Activated T-helper 9 cell treated with anti-CD3 and anti-CD28 coated beads, Interleukin-2, amount 50 U/mL, for 16 hours (primary cell): ENCODE measurements around the gene WDR20.
A peak's percentile ranks its signal among the peaks of the same experiment; 100 is the strongest.
"Not testable (repeated sequence)": the region's sequence is repeated elsewhere in the genome, so short reads cannot be mapped to it uniquely, and the experiment has no call there.

Experiments used
- DNase-seq: peaks from one replicate; pipeline ENCODE4 v3.0.0-alpha.2; 2020; ENCODE audit warnings: low read depth

The WDR20 gene

DNA sequence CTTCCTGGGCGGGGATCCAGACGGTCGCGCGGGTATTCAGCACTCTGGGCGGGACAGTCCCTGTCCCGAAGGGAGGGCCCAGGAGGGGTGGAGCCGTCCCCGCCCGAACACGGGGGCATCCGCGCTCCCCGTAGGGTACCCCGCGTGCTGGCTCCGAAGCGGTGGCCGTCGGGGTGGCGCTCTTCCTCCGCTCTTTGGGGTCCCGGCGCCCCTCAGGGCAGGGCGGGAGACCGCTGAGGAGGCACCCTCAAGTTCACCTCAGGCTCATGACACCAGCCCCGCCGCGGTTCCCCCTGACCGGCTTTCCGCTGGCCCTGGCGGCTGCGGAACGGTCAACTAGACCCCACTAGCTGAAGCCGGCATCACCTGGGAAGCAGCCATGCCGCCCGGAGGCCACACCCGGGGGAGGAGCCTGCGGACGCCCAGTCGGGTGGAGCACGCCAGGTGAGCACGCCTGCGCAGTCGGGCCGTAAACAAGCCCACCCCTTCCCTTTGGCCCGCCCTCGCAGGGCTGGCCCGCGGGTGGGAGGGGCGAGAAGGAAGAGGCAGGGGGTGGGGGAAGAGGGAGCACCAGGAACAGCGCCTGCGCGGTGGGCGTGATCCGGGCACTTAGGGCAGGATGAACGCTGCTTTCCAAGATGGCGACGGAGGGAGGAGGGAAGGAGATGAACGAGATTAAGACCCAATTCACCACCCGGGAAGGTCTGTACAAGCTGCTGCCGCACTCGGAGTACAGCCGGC lies at the start of gene WDR20:
Gene WDR20, plus strand, starts transcription at position 612 of the 741 bp plus-strand sequence. Its CDS starts 27 bp downstream, at position 639.
- peak; percentile 99 for DNase-seq

GRCh38 chr14:102090713-102091112 lies 49.0 kb upstream of the WDR20 start:
- no peak for DNase-seq

- no peak for DNase-seq
Observed at GRCh38 chr14:102092806-102093205, 46.9 kb upstream of the WDR20 start.

DNA sequence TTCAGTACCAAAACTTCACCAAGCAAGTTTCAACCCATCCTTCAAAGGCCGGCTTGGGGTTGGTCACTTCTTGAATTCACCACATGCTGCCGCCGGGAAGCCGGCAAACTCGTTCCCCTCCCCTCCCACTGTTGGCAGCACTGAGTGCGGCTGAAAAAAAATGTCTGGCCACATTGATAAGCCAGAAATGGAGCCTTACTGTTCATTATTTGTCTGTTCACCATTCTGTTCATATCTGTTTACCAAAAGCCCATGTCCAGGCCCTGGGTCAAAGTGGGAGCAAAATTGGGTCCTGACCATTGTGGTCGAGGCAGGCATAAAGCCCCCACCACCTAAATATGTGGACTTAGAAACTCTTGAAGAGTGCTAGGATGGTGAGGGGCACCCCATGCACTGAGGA lies 45.6 kb upstream of the WDR20 start:
- no peak for DNase-seq

DNA sequence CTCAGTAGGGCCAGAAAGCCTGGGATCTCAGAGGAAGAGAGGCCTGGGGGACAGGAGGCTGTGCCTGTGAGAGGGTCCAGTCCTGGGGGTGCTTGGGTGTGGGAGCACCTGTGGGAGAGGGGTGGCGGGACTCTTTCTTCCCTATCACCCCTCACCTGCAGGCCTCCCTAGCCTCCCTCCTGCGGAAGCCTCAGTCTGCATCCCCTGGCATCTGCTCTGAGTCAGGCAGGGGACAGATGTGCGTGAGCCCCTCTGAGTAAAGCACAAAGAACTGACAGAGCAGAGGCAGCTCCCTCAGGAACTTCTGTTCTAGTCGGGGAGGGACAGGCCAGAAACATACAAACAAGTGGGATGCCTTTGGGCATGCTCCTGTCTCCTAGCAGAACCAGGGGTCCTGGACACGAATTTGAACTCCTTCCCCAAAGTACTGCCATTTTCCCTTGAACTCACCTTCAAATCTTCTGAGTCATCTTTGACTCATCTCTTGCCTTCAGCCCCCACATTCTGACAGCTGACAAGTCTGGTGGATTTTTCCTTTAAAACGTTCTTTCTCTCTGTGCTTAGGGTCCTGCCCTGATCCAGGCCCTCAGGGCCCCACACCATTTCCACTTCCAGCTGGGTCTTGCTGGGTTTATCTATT lies 44.3 kb upstream of the WDR20 start:
- DNase-seq, result no peak

- DNase-seq, result no peak
Observed at GRCh38 chr14:102095871-102096568, 43.7 kb upstream of the WDR20 start.

DNA sequence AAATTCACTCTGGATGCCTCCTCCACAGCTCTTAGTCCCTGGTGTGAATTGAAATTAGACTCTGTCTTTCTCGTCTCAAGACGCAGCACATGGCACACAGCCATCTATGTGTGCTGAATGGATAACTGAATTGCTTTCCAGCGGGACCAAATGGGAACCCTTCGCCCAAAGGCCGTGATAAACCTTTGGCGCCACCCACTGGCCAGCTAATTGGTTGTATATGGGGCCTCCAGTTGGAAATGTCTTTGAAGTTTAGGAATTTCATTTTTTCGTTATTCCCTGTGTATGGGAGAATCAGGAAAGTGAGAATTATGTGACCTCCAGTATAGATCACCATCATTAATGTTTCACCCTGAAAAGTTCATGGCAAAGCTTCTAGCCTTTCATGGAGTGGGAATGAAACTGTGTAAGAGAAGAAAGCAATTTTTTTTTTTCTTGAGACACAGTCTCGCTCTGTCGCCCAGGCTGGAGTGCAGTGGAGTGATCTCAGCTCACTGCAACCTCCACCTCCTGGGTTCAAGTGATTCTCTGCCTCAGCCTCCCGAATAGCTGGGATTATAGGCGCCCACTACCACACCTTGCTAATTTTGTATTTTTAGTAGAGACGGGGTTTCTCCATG lies 43.0 kb upstream of the WDR20 start:
- peak; percentile 54 for DNase-seq

DNA sequence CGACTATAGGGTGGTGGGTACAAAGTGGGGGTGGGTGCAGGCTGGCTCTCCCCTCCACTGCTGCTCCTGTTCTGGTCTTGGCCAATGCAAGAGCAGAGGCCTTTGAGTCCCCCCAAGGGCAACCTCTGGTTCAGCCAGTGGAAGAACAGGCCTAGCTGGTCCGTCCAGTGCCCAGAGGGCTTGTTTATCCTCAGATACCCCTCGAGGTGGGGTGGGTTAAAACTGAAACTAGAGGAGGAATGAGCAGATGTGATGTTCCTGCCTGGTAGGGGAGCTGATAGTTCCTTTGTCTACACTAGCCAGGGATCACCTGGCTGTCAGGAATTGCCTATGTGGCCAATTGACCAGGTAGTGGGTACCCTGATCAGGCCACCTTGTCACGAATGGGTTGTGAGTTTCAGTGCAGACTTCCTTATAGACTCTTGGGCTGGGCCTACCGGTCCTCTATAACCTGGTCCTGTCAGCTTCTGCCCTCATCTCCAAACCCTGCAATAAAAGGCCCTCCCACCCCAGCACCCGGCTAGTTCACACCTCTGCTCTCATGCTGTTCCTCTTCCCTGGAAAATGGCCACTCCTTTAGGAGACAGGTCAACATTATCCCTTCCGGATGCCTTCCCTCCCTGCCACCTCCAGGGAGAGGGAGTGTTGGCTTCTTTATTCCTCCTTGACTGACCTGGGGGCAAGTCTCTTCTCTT lies 42.1 kb upstream of the WDR20 start:
- DNase-seq, result no peak

- DNase-seq, result no peak
Observed at GRCh38 chr14:102103062-102103695, 36.5 kb upstream of the WDR20 start.

- no peak for DNase-seq
Observed at GRCh38 chr14:102105369-102105768, 34.3 kb upstream of the WDR20 start.

- DNase-seq, result not testable (repeated sequence)
Observed at GRCh38 chr14:102109332-102109731, 30.4 kb upstream of the WDR20 start.

GRCh38 chr14:102111101-102111500 lies 28.6 kb upstream of the WDR20 start:
- DNase-seq, result no peak

DNA sequence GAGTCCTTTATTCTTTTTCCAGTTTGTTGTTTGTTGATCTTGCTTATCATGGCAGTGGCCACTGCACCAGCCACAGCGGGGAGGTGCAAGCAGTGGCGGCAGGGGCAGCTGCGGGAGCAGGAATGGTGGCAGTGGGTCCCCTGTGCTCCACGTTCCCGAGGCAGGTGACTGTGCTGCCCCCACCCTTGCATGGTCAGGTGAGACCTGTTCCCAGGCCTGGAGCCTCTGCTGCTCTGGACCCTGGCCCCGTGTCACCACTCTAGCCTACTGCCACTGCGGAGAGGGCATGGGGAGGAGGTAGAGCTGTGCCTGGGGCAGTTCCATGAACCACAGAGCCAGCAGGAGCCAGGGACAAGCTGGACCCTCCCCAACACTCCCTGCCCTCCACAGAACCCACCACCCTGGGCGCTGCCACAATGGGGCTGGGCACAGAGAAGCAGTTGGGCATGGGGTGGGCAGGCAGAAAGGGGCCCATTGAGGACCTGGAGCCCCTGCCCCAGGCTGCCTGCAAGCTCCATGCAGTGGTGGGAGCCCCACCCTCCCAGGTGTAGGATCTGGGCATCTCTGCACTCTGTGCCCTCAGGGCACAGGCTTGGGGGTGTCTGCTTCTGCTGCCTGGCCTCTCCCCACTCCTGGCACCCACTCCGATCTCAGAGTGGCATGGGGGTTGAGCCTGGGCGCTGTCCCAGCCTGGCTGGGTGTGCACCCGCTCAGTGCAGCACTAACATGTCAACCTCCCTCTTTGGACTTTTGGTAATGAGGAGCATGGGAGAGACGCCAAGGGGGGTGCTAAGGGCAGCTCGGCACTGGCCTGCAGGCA lies 23.1 kb upstream of the WDR20 start:
- no peak for DNase-seq

DNA sequence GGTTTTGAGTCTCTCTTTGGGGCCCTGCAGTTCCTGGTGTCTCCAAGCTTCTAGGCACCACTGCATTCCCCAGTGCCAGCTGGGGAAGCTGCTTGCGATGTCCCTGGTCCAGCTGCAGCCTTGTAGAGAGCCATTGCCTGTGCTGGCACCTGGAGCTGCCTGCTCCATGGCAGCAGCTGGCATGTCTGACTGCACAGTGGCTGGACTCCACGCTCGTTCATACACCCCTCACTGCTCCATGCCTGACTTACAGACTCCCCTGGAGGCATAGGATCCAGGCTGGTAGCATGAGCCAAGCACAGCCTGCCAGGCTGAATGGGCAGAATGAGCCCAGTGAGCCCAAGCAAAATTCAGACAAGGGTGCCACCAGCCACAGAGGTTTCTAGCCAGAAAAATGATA lies 21.8 kb upstream of the WDR20 start:
- DNase-seq, result no peak

- no peak for DNase-seq
Observed at GRCh38 chr14:102120888-102121287, 18.8 kb upstream of the WDR20 start.

DNA sequence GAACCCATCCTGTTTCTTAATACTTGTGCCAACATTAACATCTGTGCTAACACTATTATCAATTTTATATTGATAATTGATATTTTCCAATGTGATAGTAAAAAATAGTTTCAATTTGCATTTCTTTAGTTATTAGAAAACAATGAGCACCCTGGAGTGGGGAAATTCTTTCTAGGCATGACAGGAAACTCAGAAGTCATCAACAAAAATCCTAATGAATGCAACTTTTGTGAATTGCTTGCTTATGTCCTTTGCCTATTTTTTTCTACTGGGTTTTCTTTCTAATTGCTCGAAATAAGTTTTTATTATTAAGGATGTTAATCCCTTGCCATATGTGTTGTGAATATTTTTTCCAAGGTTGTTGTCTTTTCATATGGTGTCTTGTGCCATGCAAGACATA lies 18.1 kb upstream of the WDR20 start:
- no peak for DNase-seq

DNA sequence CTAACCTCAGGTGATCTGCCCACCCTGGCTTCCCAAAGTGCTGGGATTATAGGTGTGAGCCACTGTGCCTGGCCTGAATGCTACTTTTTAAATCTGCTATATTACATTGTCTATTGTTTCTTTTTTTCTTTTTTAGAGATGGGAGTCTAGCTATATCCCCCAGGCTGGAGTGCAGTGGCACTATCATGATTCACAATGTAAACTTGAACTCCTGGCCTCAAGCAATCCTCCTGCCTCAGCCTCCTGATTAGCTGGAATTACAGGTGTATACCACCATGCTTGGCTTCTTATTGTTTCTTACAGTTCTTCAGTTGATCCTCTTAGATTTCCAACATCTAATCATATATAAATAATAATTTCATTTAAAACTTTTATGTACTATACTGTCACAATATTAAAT lies 15.3 kb upstream of the WDR20 start:
- DNase-seq, result no peak

DNA sequence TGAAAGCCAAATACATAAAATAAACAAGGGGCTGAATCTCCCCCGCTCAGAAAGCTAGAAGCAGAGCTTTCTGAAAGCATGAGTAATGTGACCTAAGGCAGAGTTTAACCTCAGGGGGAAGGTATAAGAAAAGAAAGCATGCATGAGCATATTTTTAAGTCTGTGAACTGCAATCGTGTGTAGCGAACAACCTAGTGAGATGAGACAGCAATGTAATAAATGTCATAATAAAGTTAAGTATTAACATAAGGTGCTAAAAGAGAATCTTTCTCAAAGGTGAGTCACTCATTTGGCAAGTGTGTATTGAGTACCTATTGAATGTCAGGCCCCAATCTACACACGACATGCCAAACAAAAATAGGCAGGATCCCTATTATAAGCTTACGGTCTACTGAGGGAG lies 14.2 kb upstream of the WDR20 start:
- DNase-seq, result no peak

GRCh38 chr14:102126807-102127455 lies 12.8 kb upstream of the WDR20 start:
- no peak for DNase-seq

GRCh38 chr14:102131741-102132140 lies 8.0 kb upstream of the WDR20 start:
- no peak for DNase-seq
